Activated naive CD4-positive, alpha-beta T cell treated with anti-CD3 and anti-CD28 coated beads, Interleukin-2, amount 10 ng/mL, durations not matched to agents 7 days and 5 days (primary cell): Measurements from ENCODE around the gene NT5C2.
"Not testable (repeated sequence)": the region's sequence is repeated elsewhere in the genome, so short reads cannot be mapped to it uniquely, and the experiment has no call there.

Experiments used
- CTCF ChIA-PET: fragments of 350-600 bp; sonication (Branson Sonifier 250); formaldehyde crosslinking; loops from one replicate; lab custom pipeline; 2021; ENCODE audit warnings: antibody characterized with exemption; lab: Charles Lee
- DNase-seq: peaks from one replicate; pipeline ENCODE4 v3.0.0-alpha.2; 2020
- H3K27ac Mint-ChIP-seq: one replicate; pipeline ENCODE4 v1.8.0; 2021; ENCODE audit warnings: mild to moderate bottlenecking, moderate library complexity, mixed read lengths
- H3K27me3 Mint-ChIP-seq: one replicate; pipeline ENCODE4 v1.8.0; 2021; ENCODE audit warnings: mild to moderate bottlenecking, mixed read lengths
- H3K36me3 Mint-ChIP-seq: one replicate; pipeline ENCODE4 v1.8.0; 2021; ENCODE audit warnings: mixed read lengths
- H3K4me1 Mint-ChIP-seq: one replicate; pipeline ENCODE4 v1.8.0; 2021; ENCODE audit warnings: mixed read lengths
- H3K4me3 Mint-ChIP-seq: one replicate; pipeline ENCODE4 v1.8.0; 2021; ENCODE audit warnings: mild to moderate bottlenecking, moderate library complexity, mixed read lengths
- H3K9me3 Mint-ChIP-seq: one replicate; pipeline ENCODE4 v1.8.0; 2021; ENCODE audit warnings: mixed read lengths

NT5C2 gene

DNA sequence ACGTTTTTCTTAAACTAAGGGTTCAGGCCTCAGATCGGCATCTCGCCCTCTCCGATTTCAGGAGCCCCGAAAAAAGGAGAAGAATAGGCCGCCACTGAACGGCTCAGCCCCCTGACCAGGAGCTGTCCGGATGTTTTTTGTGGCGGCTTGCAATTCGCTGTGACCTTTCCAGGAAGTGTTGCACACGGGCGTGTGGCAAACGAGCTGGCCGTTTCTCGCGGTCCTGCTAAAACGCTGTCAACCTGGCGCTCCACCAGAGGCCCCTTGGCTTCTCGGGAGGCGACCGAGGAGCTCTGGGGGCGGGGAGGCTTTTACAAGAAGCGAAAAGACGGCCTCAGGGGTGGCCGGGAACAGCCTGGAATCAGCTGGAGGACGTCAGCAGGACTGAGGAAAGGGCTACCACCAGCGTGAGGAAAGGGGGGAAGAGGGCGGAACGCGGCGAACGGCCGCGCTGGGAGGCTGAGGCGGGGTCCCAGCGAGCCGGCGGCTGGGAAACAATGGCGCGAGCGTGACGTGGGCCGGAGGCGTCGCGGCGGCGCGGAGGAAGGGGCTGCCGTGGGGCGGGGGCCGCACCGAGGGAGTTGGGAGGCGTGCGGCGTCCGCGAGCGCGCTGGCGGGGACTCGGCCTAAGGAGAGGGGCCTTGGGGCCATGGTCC, 493 bp downstream of the NT5C2 start:
- peak overlapping the region; percentile 92 for H3K4me3 Mint-ChIP-seq
- peak overlapping the region; percentile 97 for H3K27ac Mint-ChIP-seq
- CTCF ChIA-PET: interaction anchor here (1.1 to 1.8 kb wide), 2 partner anchors 52 to 123 kb away, joined by 4 to 7 read pairs; no protein-coding TSS in a partner anchor
- H3K9me3 Mint-ChIP-seq: no peaks in the 10 kb centered on the region
- H3K27me3 Mint-ChIP-seq: peaks cover 11% of the 10 kb centered on the region
- peaks cover 7% of the 10 kb centered on the region for H3K36me3 Mint-ChIP-seq
- peak; percentile 78 for DNase-seq
- H3K4me1 Mint-ChIP-seq: peaks cover 43% of the 10 kb centered on the region

DNA sequence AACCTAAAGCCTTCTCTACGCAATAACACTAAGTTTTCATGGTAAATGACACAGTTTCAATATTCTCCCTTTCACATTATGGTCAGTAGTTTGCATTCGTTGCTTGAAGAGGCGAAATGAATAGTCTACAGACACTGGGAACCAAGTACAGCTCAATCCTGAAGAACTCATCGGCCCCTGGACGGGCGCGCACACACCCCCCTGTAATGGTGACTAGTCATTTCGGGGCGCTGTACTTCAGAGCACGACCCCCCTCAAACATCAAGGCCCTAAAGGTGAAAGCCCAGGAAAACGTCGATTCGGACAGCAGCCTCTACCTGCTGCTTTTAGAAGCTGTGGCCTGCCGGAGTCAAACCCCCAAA, 1.0 kb downstream of the NT5C2 start:
- Mint-ChIP-seq H3K36me3 (peaks cover 7% of the 10 kb centered on the region), H3K4me1 (peaks cover 38% of the 10 kb centered on the region), H3K27ac (peak overlapping the region; percentile 97), H3K27me3 (peaks cover 6% of the 10 kb centered on the region), H3K9me3 (no peaks in the 10 kb centered on the region), H3K4me3 (peak overlapping the region; percentile 92)
- CTCF ChIA-PET: interaction anchor here (1.8 kb wide), 1 partner anchor 52 kb away, joined by 7 read pairs; no protein-coding TSS in a partner anchor
- no peak for DNase-seq

DNA sequence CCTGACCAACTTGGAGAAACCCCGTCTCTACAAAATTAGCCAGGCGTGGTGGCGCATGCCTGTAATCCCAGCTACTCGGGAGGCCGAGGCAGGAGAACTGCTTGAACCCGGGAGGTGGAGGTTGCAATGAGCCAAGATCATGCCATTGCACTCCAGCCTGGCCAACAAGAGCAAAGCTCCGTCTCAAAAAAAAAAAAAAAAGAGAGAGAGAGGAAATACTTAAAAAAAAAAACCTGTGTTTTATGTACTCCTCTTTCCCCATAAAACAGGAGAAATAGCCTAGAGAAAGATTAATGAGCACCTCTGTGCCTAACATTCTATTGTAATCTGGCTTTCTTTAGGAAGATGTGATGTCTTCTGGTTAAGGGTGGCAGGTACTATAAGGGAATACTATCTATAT, 1.9 kb downstream of the NT5C2 start:
- Mint-ChIP-seq H3K4me3 (peak overlapping the region; percentile 92), H3K4me1 (peaks cover 43% of the 10 kb centered on the region)
- not testable (repeated sequence) for H3K9me3 Mint-ChIP-seq, DNase-seq, H3K27ac Mint-ChIP-seq, H3K36me3 Mint-ChIP-seq, H3K27me3 Mint-ChIP-seq
- CTCF ChIA-PET: interaction anchor here (1.1 to 1.8 kb wide), 2 partner anchors 48 to 53 kb away, joined by 3 to 7 read pairs; no protein-coding TSS in a partner anchor

DNA sequence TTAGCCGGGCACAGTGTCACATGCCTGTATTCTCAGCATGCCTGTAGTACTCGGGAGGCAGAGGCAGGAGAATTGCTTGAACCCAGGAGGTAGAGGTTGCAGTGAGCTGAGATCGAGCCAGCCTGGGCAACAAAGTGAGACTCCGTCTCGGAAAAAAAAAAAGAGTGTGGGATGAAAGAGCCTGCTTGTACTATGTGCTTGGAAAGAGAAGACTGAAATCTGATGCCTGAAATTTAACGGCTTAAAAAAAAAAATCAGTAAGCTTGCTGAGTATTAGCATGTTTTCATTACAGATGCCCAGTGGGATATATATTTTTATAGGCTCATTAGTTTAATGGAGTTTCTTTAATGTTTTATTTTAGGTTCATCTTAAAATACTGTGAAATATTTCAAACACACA, 4.2 kb downstream of the NT5C2 start:
- H3K27ac Mint-ChIP-seq: no peak overlapping the region
- H3K9me3 Mint-ChIP-seq: no peaks in the 10 kb centered on the region
- H3K36me3 Mint-ChIP-seq: peaks cover 12% of the 10 kb centered on the region
- H3K27me3 Mint-ChIP-seq: peaks cover 6% of the 10 kb centered on the region
- H3K4me3 Mint-ChIP-seq: no peak overlapping the region
- DNase-seq: no peak
- CTCF ChIA-PET: no interaction called here
- H3K4me1 Mint-ChIP-seq: peaks cover 52% of the 10 kb centered on the region

DNA sequence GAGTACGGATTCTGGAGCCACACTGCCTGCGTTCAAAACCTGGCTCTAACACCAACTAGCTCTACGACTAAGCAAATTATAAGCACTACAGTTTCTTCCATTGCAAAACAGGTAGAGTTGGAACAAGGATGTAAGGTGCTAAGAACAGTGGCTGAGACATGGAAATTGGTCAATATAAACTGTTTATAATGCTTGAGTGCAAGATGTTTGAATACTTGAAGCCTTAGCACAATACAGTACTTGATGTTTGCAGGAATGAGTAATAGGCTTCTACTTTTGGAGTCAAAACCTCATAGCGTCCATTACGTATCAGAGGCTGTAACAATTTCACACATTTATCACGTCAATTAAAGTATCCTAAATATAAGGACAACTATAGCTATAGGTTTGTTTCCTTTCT, 6.9 kb downstream of the NT5C2 start:
- Mint-ChIP-seq H3K4me1 (peaks cover 51% of the 10 kb centered on the region), H3K27me3 (no peaks in the 10 kb centered on the region), H3K4me3 (no peak overlapping the region), H3K27ac (no peak overlapping the region), H3K36me3 (peaks cover 11% of the 10 kb centered on the region), H3K9me3 (no peaks in the 10 kb centered on the region)
- no peak for DNase-seq
- CTCF ChIA-PET: no interaction called here

DNA sequence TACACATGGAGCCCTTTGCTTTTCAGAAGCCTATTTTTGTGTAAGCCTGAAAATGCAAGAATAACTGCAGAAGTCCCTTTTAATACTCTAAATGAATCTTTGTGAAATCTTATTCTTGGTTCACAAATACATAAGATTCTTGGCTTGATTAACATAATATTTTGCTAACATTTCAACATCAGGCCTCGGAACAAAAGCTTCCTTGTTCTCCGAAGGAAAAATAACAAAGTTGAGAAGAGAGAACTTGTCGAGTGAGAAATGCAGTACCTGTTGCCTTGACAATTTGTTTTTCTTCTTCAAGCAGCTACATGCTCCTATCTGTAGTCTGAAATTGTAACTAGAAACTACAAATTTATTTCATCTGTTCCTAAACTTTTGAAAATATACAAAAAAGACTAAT, 8.5 kb downstream of the NT5C2 start:
- no peaks in the 10 kb centered on the region for H3K9me3 Mint-ChIP-seq
- peaks cover 18% of the 10 kb centered on the region for H3K36me3 Mint-ChIP-seq
- no peaks in the 10 kb centered on the region for H3K27me3 Mint-ChIP-seq
- no peak overlapping the region for H3K4me3 Mint-ChIP-seq
- CTCF ChIA-PET: no interaction called here
- no peak overlapping the region for H3K27ac Mint-ChIP-seq
- peaks cover 48% of the 10 kb centered on the region for H3K4me1 Mint-ChIP-seq
- no peak for DNase-seq

DNA sequence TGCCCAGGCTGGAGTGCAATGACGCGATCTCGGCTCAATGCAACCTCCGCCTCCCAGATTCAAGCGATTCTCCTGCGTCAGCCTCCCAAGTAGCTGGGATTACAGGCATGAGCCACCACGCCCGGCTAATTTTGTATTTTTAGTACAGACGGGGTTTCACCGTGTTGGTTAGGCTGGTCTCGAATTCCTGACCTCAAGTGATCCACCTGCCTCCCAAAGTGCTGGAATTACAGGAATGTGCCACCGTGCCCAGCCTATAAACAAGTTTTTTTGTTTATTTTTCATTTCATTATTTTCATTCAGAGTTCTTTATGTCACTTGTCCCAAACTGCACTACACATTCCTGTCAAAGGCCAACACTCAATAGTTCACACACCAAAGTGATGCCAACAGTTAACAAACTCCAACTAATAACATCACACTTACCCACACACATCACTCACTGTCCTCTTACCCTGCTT, 9.1 kb downstream of the NT5C2 start:
- H3K27me3 Mint-ChIP-seq, H3K4me3 Mint-ChIP-seq, H3K27ac Mint-ChIP-seq, CTCF ChIA-PET, DNase-seq, H3K9me3 Mint-ChIP-seq: not testable (repeated sequence)
- Mint-ChIP-seq H3K4me1 (peaks cover 50% of the 10 kb centered on the region), H3K36me3 (peaks cover 18% of the 10 kb centered on the region)

DNA sequence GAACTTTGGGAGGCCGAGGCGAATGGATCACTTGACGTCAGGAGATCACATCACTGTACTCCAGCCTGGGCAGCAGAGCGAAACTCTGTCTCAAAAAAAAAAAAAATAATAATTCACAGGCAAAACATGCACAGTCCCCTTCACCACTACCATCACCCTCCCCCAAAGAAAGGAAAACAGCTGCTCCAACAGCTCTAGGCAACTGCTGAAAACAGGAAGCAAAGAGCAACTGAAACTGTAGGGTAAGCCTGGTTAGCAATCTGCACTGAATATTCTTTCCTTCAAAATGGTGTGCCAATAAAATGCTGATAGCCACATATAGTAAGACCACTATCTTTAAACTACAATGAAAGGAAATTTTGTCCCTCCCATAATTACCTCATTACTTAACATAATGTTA, 11.8 kb downstream of the NT5C2 start:
- peak overlapping the region; percentile 12 for H3K27ac Mint-ChIP-seq
- DNase-seq: no peak

DNA sequence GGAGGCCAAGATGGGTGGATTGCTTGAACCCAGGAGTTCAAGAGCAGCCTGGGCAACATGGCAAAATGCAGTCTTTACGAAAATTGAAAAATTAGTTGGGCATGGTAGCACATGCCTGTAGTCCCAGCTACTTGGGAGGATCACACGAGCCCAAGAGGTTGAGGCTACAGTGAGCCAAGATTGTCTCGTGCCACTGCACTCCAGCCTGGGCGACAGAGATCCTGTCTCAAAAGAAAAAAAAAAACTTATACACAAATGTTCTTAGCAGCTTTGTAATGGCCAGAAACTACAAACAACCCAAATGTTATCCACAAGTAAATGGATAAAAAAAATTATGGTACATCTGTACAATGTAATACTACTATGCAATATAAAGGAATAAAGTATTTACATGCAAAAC, 12.6 kb downstream of the NT5C2 start:
- H3K36me3 Mint-ChIP-seq: peaks cover 24% of the 10 kb centered on the region
- CTCF ChIA-PET: interaction anchor here (1.3 kb wide), 1 partner anchor 69 kb away, joined by 3 read pairs; no protein-coding TSS in a partner anchor
- H3K4me1 Mint-ChIP-seq: peaks cover 37% of the 10 kb centered on the region
- H3K4me3 Mint-ChIP-seq: no peak overlapping the region
- no peak for DNase-seq
- H3K27ac Mint-ChIP-seq: no peak overlapping the region
- no peaks in the 10 kb centered on the region for H3K9me3 Mint-ChIP-seq
- H3K27me3 Mint-ChIP-seq: no peaks in the 10 kb centered on the region

More for the DNA sequence above, 11.8 kb downstream of the NT5C2 start:
- Mint-ChIP-seq H3K4me1 (peaks cover 42% of the 10 kb centered on the region), H3K9me3 (no peaks in the 10 kb centered on the region), H3K36me3 (peaks cover 23% of the 10 kb centered on the region), H3K27me3 (no peaks in the 10 kb centered on the region), H3K4me3 (no peak overlapping the region)
- CTCF ChIA-PET: no interaction called here

DNA sequence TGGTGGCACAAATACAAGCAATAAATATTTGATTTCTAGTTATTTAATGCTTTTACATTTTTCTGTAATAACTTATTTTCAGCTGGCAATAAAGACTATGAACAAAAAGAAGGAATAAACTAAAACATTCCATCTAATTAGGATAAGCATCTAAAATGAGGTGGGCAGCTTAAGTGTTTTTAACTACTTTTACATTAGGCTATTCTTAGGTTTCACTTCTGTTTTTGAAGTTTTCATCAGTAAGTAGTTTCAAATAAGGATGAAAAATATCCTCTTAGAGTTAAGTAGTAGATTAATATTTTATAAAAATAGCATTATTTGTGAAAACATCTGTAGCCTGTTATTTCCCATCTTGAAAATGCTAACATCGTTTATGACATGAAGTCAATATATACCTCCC, 15.9 kb downstream of the NT5C2 start:
- Mint-ChIP-seq H3K4me3 (no peak overlapping the region), H3K36me3 (peaks cover 29% of the 10 kb centered on the region), H3K9me3 (no peaks in the 10 kb centered on the region), H3K4me1 (peaks cover 24% of the 10 kb centered on the region), H3K27me3 (no peaks in the 10 kb centered on the region), H3K27ac (no peak overlapping the region)
- no peak for DNase-seq
- CTCF ChIA-PET: interaction anchor here (0.7 kb wide), 1 partner anchor 115 kb away, joined by 3 read pairs; no protein-coding TSS in a partner anchor

DNA sequence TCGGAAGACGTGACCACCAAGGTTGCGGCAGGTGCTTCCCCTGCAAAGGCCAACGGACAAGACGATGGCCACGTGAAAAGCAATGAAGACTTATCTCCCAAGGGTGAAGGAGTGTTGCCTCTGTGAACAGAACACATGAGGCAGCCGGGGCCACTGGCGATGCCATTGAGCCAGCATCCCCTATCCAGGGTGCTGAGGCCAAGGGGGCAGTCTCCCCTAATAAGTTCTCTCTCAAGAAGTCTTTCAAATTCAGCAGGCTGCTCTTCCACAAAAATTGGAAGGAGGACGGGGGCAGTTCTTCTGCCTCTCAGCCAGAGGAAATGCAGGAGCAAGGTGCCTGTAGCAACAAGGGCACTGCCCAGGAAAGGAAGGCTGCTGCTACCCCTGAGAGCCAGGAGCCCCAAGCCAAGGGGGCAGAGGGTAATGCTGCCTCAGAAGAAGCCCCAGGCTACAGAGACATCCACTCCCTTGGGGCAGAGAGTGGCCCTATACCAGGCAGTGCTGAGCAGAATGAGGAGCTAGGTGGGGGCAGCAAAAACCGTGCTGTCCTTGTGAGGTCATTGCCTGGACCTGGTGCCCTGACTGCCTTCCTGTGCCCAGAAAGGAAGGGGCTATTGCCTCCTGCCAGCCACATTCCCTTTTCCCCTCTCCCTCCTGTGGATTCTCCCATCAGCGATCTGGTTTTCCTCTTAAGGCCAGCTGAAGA, 17.3 kb downstream of the NT5C2 start:
- DNase-seq: no peak
- H3K27me3 Mint-ChIP-seq: no peaks in the 10 kb centered on the region
- peaks cover 25% of the 10 kb centered on the region for H3K36me3 Mint-ChIP-seq
- CTCF ChIA-PET: no interaction called here
- no peak overlapping the region for H3K4me3 Mint-ChIP-seq
- H3K9me3 Mint-ChIP-seq: no peaks in the 10 kb centered on the region
- no peak overlapping the region for H3K27ac Mint-ChIP-seq
- peaks cover 14% of the 10 kb centered on the region for H3K4me1 Mint-ChIP-seq

DNA sequence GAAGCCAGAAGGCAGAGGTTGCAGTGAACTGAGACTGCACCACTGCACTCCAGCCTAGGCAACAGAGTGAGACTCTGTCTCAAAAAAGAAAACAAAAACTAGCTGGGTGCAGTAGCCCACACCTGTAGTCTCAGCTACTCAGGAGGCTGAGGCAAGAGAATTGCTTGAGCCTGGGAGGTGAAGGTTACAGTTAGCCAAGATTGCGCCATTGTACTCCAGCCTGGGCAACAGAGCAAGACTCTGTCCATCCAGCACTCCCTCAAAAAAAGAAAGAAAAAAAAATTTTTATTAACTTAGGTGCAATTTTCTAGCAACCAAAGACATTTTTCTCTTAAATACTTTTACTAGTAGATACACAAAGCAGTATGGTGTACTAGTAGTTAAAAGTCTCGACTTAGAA, 18.7 kb downstream of the NT5C2 start:
- H3K27ac Mint-ChIP-seq, DNase-seq, H3K27me3 Mint-ChIP-seq, H3K9me3 Mint-ChIP-seq, H3K4me3 Mint-ChIP-seq, H3K4me1 Mint-ChIP-seq: not testable (repeated sequence)
- CTCF ChIA-PET: interaction anchor here (0.8 kb wide), 1 partner anchor 51 kb away, joined by 4 read pairs; no protein-coding TSS in a partner anchor
- H3K36me3 Mint-ChIP-seq: peaks cover 19% of the 10 kb centered on the region

DNA sequence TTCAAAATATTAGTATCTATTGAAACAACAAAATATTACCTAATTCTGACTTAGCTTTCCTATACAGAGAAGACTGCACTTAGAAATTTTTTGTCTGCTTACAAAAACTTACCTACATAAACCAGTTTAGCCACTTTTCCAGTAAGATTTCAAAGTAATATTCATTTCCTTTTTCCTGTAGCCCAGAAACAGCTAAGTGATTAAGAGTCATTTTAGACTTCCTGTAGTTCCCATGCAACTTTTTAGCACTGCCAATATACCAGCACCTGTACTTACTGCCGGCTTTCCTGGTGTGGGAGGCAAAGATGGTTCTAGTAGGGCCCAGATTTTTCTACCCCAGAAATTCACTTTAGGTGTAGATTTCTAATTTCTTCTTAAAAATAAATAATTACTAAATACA, 21.8 kb downstream of the NT5C2 start:
- peaks cover 25% of the 10 kb centered on the region for H3K36me3 Mint-ChIP-seq
- no peak for DNase-seq
- no peaks in the 10 kb centered on the region for H3K9me3 Mint-ChIP-seq
- no peaks in the 10 kb centered on the region for H3K27me3 Mint-ChIP-seq
- no peak overlapping the region for H3K4me3 Mint-ChIP-seq
- H3K27ac Mint-ChIP-seq: no peak overlapping the region
- peaks cover 3% of the 10 kb centered on the region for H3K4me1 Mint-ChIP-seq
- CTCF ChIA-PET: no interaction called here

DNA sequence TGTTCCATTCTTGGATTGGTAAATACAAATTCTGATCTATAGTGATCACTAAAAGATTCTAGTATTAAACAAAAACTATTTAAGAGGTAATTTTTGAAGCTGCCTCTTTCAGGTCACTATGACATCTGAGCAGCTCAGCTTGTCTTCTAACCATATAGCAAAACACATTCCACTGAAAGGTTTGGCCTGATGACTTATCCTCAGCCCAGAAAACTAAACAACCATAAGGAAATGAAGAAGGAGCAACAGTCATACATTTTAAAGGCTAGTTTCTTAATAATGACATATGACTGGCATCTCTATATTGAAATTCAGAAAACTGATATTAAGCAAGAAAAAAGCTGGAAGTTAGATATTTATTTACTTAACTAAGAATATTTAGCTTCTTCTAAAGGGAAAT, 24.6 kb downstream of the NT5C2 start:
- Mint-ChIP-seq H3K4me3 (no peak overlapping the region), H3K36me3 (peaks cover 32% of the 10 kb centered on the region), H3K27me3 (no peaks in the 10 kb centered on the region), H3K4me1 (peaks cover 3% of the 10 kb centered on the region), H3K9me3 (no peaks in the 10 kb centered on the region), H3K27ac (no peak overlapping the region)
- CTCF ChIA-PET: interaction anchor here (1.1 kb wide), 1 partner anchor 76 kb away, joined by 3 read pairs; no protein-coding TSS in a partner anchor
- no peak for DNase-seq

DNA sequence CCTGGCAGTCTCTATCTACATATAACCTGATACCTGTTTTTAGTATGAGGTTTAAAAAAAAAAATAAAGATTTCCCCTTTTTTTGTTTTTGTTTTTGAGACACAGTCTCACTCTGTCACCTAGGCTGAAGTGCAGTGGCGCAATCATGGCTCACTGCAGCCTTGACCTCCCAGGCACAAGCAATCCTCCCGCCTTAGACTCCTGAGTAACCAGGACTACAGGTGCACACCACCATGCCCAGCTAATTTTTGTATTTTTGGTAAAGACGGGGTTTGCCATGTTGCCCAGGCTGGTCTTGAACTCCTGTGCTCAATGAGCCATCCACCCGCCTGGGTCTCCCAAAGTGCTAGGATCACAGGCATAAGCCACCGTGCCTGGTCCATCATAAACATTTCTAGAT, 25.5 kb downstream of the NT5C2 start:
- H3K27me3 Mint-ChIP-seq, H3K4me1 Mint-ChIP-seq, H3K27ac Mint-ChIP-seq, H3K4me3 Mint-ChIP-seq, H3K9me3 Mint-ChIP-seq, CTCF ChIA-PET, DNase-seq: not testable (repeated sequence)
- H3K36me3 Mint-ChIP-seq: peaks cover 31% of the 10 kb centered on the region
